ENCODE data around the gene RAD51B.

- TF ChIP-seq CTCF (IDR thresholded peaks at IDR 0.05) (no peak), POLR2A (IDR thresholded peaks at IDR 0.05) (no peak), POLR2AphosphoS5 (IDR thresholded peaks at IDR 0.05) (peak; percentile 37 to 64 (median 58))
These were observed 564.8 kb downstream of the RAD51B start for GRCh38 chr14:68384335-68384734.
